SU-DHL-6 (cell line): ENCODE results near the gene MSL3B.

Experiments
- H2AFZ ChIP-seq: fragments of 200-600 bp; sonication (generic); 2 replicates; pipeline ENCODE4 v1.6.1; 2014; ENCODE audit warnings: low read depth, mild to moderate bottlenecking, moderate library complexity, mixed read lengths, antibody characterized with exemption, low read length; ENCODE audit not compliant: severe bottlenecking
- H3F3A ChIP-seq: fragments of 200-600 bp; shearing (Covaris generic); 2 replicates; pipeline ENCODE4 v1.6.0; 2016; ENCODE audit warnings: antibody characterized with exemption, mild to moderate bottlenecking; ENCODE audit not compliant: insufficient read depth
- H3K27ac ChIP-seq: fragments of 200-600 bp; sonication (generic); 2 replicates; pipeline ENCODE4 v1.5.1; 2016; ENCODE audit warnings: low read depth, mild to moderate bottlenecking, low read length, moderate library complexity, mixed read lengths
- H3K27me3 ChIP-seq: fragments of 200-600 bp; sonication (generic), shearing (Covaris generic); 2 replicates; pipeline ENCODE4 v1.6.0; 2014; ENCODE audit warnings: mild to moderate bottlenecking, low read length
- H3K36me3 ChIP-seq: fragments of 200-600 bp; sonication (generic); 2 replicates; pipeline ENCODE4 v1.6.1; 2014; ENCODE audit warnings: mild to moderate bottlenecking, low read length, mixed read lengths
- H3K4me2 ChIP-seq: fragments of 300-600, 200-600 bp; shearing (Covaris generic), sonication (generic); 2 replicates; pipeline ENCODE4 v1.6.0; 2014; ENCODE audit warnings: low read length, low read depth, mild to moderate bottlenecking; ENCODE audit not compliant: poor library complexity, severe bottlenecking
- H3K4me3 ChIP-seq: fragments of 200-600 bp; sonication (generic); 2 replicates; pipeline ENCODE4 v1.5.1; 2014; ENCODE audit warnings: antibody characterized with exemption, low read length, mild to moderate bottlenecking, mixed read lengths; ENCODE audit not compliant: insufficient read depth, poor library complexity, severe bottlenecking
- H3K79me2 ChIP-seq: fragments of 200-600 bp; sonication (generic); 2 replicates; pipeline ENCODE4 v1.6.1; 2014; ENCODE audit warnings: mild to moderate bottlenecking, low read length, moderate library complexity; ENCODE audit not compliant: insufficient read depth
- H3K9ac ChIP-seq: fragments of 200-600 bp; sonication (generic); 2 replicates; pipeline ENCODE4 v1.7.0; 2014; ENCODE audit warnings: mild to moderate bottlenecking, low read length
- H3K9me2 ChIP-seq: fragments of 200-600 bp; sonication (generic); replicated peaks from 2 replicates; pipeline ENCODE4 v1.6.1; 2014; ENCODE audit warnings: low read length; ENCODE audit not compliant: insufficient read depth
- H3K9me3 ChIP-seq: fragments of 200-600 bp; sonication (generic); 2 replicates; pipeline ENCODE4 v1.6.1; 2014; ENCODE audit warnings: low read length, mixed read lengths; ENCODE audit not compliant: insufficient read depth
- H4K20me1 ChIP-seq: fragments of 200-600 bp; sonication (generic); 2 replicates; pipeline ENCODE4 v1.6.1; 2014; ENCODE audit warnings: low read depth, mild to moderate bottlenecking, antibody characterized with exemption, low read length, moderate library complexity, mixed read lengths
- CTCF ChIP-seq: fragments of 200-600 bp; sonication (generic); IDR thresholded peaks from one replicate; pipeline ENCODE4 v1.5.1; 2017; ENCODE audit warnings: antibody characterized with exemption, mild to moderate bottlenecking, low read length, moderate library complexity; ENCODE audit not compliant: insufficient read depth, poor library complexity, severe bottlenecking
- EZH2phosphoT487 ChIP-seq: fragments of 200-600 bp; sonication (generic), shearing (Covaris generic); conservative IDR thresholded peaks from 2 replicates; pipeline ENCODE4 v1.6.1; 2018; ENCODE audit warnings: mild to moderate bottlenecking, antibody characterized with exemption, low read length, moderate library complexity, mixed read lengths

The MSL3B gene

DNA sequence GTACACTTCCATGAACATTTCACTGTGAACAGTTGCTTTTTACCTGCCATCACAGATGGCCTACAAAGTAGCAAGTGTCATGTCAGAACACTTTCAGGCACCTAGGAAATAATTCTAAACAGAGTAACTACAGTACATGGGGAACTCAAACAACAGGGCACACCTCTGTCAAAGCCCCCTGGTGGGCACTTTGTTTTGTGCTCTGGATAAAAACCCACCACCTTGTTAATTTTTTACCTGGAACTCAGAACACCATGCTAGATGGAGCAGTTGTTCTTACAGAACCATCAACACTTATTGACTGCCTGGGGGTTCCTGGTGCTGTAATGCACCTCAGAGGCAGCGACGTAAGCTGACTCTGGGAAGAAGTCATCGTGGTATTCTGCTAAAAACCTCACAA, 2.3 kb downstream of the MSL3B start:
- Histone ChIP-seq H3K4me2 (no peak overlapping the region), H2AFZ (no peak overlapping the region), H3K9me3 (no peaks in the 10 kb centered on the region), H3K27ac (no peak overlapping the region), H3K9ac (no peak overlapping the region), H3K4me3 (no peak overlapping the region), H3K36me3 (no peaks in the 10 kb centered on the region), H3F3A (no peaks in the 10 kb centered on the region), H3K27me3 (no peaks in the 10 kb centered on the region), H4K20me1 (no peaks in the 10 kb centered on the region), H3K79me2 (no peaks in the 10 kb centered on the region), H3K9me2 (no peaks in the 10 kb centered on the region)
- no peak for TF ChIP-seq CTCF
- TF ChIP-seq EZH2phosphoT487: no peak

- H3K4me3 ChIP-seq: no peak overlapping the region
- no peak overlapping the region for H3K4me2 ChIP-seq
- no peaks in the 10 kb centered on the region for H3K36me3 ChIP-seq
- H3K79me2 ChIP-seq: no peaks in the 10 kb centered on the region
- TF ChIP-seq EZH2phosphoT487: no peak
- TF ChIP-seq CTCF: no peak
- H3K27me3 ChIP-seq: no peaks in the 10 kb centered on the region
- H3K27ac ChIP-seq: no peak overlapping the region
- no peaks in the 10 kb centered on the region for H3K9me3 ChIP-seq
- no peaks in the 10 kb centered on the region for H3F3A ChIP-seq
- no peaks in the 10 kb centered on the region for H3K9me2 ChIP-seq
- H2AFZ ChIP-seq: no peak overlapping the region
- no peak overlapping the region for H3K9ac ChIP-seq
- no peaks in the 10 kb centered on the region for H4K20me1 ChIP-seq
Measured at GRCh38 chr2:233862261-233862768, 5.9 kb downstream of the MSL3B start.

- no peaks in the 10 kb centered on the region for H3K27me3 ChIP-seq
- no peaks in the 10 kb centered on the region for H3F3A ChIP-seq
- H3K9me2 ChIP-seq: no peaks in the 10 kb centered on the region
- no peak overlapping the region for H3K9ac ChIP-seq
- TF ChIP-seq CTCF: no peak
- no peak for TF ChIP-seq EZH2phosphoT487
- no peaks in the 10 kb centered on the region; the same call in 1 of the 2 replicates for H3K36me3 ChIP-seq
- no peak overlapping the region for H3K4me3 ChIP-seq
- H3K4me2 ChIP-seq: no peak overlapping the region
- no peaks in the 10 kb centered on the region for H3K9me3 ChIP-seq
- no peak overlapping the region for H3K27ac ChIP-seq
- H3K79me2 ChIP-seq: peaks cover 10% of the 10 kb centered on the region
- no peak overlapping the region for H2AFZ ChIP-seq
- H4K20me1 ChIP-seq: no peaks in the 10 kb centered on the region
Measured at GRCh38 chr2:233858331-233858730, 9.9 kb downstream of the MSL3B start.
